Measurements from ENCODE around the gene KERA. TPM values are rescaled to one million over a fixed set of nuclear protein-coding genes. Genes with fewer than 3 reads are reported as not detected.

KERA gene
- total RNA-seq, 1 donor from 2014 or later, result not detected

DNA sequence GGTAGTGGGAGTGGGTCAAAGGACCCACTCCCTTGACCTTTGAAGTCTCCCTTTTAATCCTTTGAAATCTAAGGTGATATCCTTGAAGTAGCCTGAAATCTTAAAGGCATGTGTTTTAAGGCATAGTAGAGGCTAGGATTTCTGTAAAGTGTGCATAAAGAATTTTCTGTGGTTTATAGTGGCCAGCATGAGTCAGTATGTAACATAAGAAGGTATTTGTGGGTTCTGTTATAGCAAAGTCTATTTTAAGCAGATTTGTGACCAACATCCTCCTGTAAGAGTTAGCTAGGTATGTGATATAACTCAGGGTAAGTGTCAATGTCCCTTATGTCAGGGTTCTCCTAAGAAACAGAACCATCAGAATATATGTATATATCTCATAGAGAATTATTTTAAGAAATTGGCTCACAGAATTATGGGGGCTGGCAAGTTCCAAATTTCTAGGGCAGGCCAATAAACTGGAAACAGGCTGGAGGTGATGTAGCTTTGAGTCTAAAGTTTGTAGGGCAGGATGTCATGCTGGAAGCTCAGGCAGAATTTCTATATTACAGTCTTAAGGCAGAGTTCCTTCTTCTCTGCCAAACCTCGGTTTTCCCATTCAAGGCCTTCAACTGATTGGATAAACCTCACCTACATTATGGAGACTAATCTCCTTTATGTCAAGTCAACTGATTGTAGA lies 34.4 kb downstream of the KERA start:
- Histone ChIP-seq H3K4me1 (no peaks in the 10 kb centered on the region), H3K9me3 (no peaks in the 10 kb centered on the region), H3K27me3 (no peaks in the 10 kb centered on the region), H3K4me3 (no peak overlapping the region), H3K27ac (no peak overlapping the region), H3K36me3 (no peaks in the 10 kb centered on the region)
- intact Hi-C loops (cut with DNase I), result no loop called here
- no peak for DNase-seq
- TF ChIP-seq, protein P1, sequence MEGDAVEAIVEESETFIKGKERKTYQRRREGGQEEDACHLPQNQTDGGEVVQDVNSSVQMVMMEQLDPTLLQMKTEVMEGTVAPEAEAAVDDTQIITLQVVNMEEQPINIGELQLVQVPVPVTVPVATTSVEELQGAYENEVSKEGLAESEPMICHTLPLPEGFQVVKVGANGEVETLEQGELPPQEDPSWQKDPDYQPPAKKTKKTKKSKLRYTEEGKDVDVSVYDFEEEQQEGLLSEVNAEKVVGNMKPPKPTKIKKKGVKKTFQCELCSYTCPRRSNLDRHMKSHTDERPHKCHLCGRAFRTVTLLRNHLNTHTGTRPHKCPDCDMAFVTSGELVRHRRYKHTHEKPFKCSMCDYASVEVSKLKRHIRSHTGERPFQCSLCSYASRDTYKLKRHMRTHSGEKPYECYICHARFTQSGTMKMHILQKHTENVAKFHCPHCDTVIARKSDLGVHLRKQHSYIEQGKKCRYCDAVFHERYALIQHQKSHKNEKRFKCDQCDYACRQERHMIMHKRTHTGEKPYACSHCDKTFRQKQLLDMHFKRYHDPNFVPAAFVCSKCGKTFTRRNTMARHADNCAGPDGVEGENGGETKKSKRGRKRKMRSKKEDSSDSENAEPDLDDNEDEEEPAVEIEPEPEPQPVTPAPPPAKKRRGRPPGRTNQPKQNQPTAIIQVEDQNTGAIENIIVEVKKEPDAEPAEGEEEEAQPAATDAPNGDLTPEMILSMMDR (IDR thresholded peaks at IDR 0.05), result no peak
- ATAC-seq, result no peak

DNA sequence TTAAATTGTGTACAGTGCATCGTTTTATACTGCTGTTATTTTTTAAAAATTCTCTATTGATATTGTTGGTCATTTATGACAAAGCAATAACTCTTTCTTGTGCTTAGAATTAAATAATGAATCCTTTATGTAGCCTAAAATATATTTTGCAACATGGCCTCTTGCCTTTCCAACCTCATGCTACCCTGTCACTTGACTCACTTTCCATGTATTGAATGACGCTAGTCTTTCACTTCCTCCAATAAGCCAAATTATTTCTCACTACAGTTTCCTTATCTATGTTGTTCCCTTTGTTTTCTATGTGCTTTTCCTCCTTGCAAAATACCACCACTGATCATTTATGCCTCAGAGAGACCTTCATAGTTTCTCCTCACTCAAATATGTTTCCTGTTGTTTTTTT lies 36.7 kb downstream of the KERA start:
- TF ChIP-seq, protein P1 (IDR thresholded peaks at IDR 0.05), result no peak
- intact Hi-C loops (cut with DNase I), result no loop called here

DNA sequence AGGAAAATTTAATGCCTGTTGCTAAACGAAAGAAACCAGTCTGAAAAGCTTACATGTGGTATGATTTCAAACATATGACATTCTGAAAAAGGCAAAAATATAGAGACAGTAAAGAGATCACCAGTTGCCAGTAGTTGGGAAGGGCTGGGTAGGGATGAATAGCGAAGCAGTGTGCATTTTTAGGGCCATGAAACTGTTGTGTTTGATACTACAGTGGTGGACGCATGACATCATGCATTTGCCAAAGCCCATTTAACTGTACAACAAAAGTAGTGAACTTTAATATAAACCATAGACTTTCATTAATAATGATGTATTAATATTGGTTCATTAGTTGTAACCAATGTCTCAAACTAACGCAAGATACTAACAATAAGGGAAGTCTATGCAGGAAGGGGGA lies 38.4 kb downstream of the KERA start:
- H3K9me3 ChIP-seq, result no peaks in the 10 kb centered on the region
- intact Hi-C loops (cut with DNase I), result no loop called here
- H3K27me3 ChIP-seq, result no peaks in the 10 kb centered on the region
- no peaks in the 10 kb centered on the region for H3K36me3 ChIP-seq
- H3K4me3 ChIP-seq, result no peak overlapping the region
- H3K27ac ChIP-seq, result no peak overlapping the region
- ATAC-seq (no peak), DNase-seq (no peak)
- TF ChIP-seq, protein P1 (IDR thresholded peaks at IDR 0.05), result no peak
- no peaks in the 10 kb centered on the region for H3K4me1 ChIP-seq

More for the DNA sequence above, 36.7 kb downstream of the KERA start:
- Histone ChIP-seq H3K27ac (no peak overlapping the region), H3K27me3 (no peaks in the 10 kb centered on the region), H3K4me1 (no peaks in the 10 kb centered on the region), H3K9me3 (no peaks in the 10 kb centered on the region), H3K36me3 (no peaks in the 10 kb centered on the region), H3K4me3 (no peak overlapping the region)
- no peak for ATAC-seq
- no peak for DNase-seq

- Histone ChIP-seq H3K4me1 (no peaks in the 10 kb centered on the region), H3K4me3 (no peak overlapping the region), H3K27me3 (no peaks in the 10 kb centered on the region), H3K36me3 (no peaks in the 10 kb centered on the region), H3K9me3 (no peaks in the 10 kb centered on the region), H3K27ac (no peak overlapping the region)
- TF ChIP-seq, protein P1 (IDR thresholded peaks at IDR 0.05), result no peak
- DNase-seq (no peak), ATAC-seq (no peak)
- intact Hi-C loops (cut with DNase I), result no loop called here
These were observed 40.1 kb downstream of the KERA start for GRCh38 chr12:91017511-91018263.

DNA sequence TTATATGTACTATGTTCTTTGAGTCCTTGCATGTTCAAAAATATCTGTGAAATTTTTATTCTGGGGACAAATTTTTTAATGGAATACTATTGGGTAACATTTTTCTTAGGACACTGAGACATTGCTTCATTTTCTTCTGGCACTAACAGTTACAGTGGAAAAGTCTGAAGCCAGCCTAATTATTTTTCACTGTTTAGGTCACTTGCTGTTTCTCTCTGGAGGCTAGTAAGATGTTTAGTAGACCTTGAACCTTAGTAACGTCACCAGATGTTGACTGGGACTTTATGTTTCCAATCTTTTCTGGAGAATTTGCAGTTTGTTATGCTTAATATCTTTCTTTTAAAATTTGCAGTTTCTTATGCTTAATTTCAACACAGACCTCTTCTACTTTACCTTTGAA lies 40.8 kb downstream of the KERA start:
- Histone ChIP-seq H3K27me3 (no peaks in the 10 kb centered on the region), H3K36me3 (no peaks in the 10 kb centered on the region), H3K9me3 (no peaks in the 10 kb centered on the region), H3K27ac (no peak overlapping the region), H3K4me3 (no peak overlapping the region), H3K4me1 (no peaks in the 10 kb centered on the region)
- no peak for ATAC-seq
- TF ChIP-seq, protein P1 (IDR thresholded peaks at IDR 0.05), result no peak
- DNase-seq, result no peak
- intact Hi-C loops (cut with DNase I), result no loop called here
